DLD1 (cell line): ENCODE data around the gene CFAP299.

Experiments used
- in situ Hi-C: cut with HindIII; loops from 2 replicates; pipeline ENCODE4 v1.10.0; 2017; ENCODE audit warnings: low sequenced_read_pairs

The CFAP299 gene

GRCh38 chr4:80999943-81000342 is 664.4 kb downstream of the CFAP299 start:
- in situ Hi-C loops = no loop called here

- in situ Hi-C loops = no loop called here
Measured at GRCh38 chr4:81003597-81004111, 668.1 kb downstream of the CFAP299 start.

- in situ Hi-C loops = no loop called here
Measured at GRCh38 chr4:81007417-81007816, 671.9 kb downstream of the CFAP299 start.
